H1 (cell line): ENCODE measurements around the gene DOCK8. TPM values are rescaled to one million over a fixed set of nuclear protein-coding genes. Genes with fewer than 3 reads are reported as not detected.
"Not testable (repeated sequence)": the region's sequence is repeated elsewhere in the genome, so short reads cannot be mapped to it uniquely, and the experiment has no call there.

Experiments used
- CTCF ChIA-PET: fragments of 300-600 bp; sonication (Branson Sonifier 250); formaldehyde crosslinking; loops from one replicate; lab custom pipeline; 2021; ENCODE audit not compliant: partially characterized antibody; lab: Charles Lee
- POLR2A ChIA-PET: fragments of 300-600 bp; sonication (Branson Sonifier 250); formaldehyde crosslinking; loops from one replicate; lab custom pipeline; 2021; ENCODE audit warnings: inconsistent platforms; ENCODE audit not compliant: partially characterized antibody; lab: Charles Lee
- DNase-seq, 2 experiments: peaks; one replicate each; pipeline versions ENCODE4 v3.0.0 to v3.0.0-alpha.2; 2010 to 2022; ENCODE audit warnings: low spot score in 2 of 2, low read depth in 1 of 2, mixed read lengths in 1 of 2
- FAIRE-seq: peaks from 2 replicates; lab custom pipeline; 2011; peaks lifted over from hg19 to GRCh38; lab: Jason Lieb, UNC
- H2AFZ ChIP-seq: 2 replicates; pipeline ENCODE4 v1.8.1; 2012; ENCODE audit warnings: low read length, inconsistent platforms
- H2AK5ac ChIP-seq: 2 replicates; pipeline ENCODE4 v1.6.1; 2013; ENCODE audit warnings: low read depth, low read length
- H2BK120ac ChIP-seq: replicated peaks from 2 replicates; pipeline ENCODE3; 2013; ENCODE audit warnings: low read depth, low read length, inconsistent platforms
- H2BK12ac ChIP-seq: 2 replicates; pipeline ENCODE4 v1.6.1; 2013; ENCODE audit warnings: low read depth, low read length
- H2BK15ac ChIP-seq: 2 replicates; pipeline ENCODE4 v1.6.1; 2013; ENCODE audit warnings: low read length
- H2BK20ac ChIP-seq: 2 replicates; pipeline ENCODE4 v1.6.1; 2013; ENCODE audit warnings: low read length
- H2BK5ac ChIP-seq: 2 replicates; pipeline ENCODE4 v1.6.1; 2013; ENCODE audit warnings: low read depth, low read length
- H3K14ac ChIP-seq: 2 replicates; pipeline ENCODE4 v1.6.1; 2013; ENCODE audit warnings: inconsistent platforms; ENCODE audit not compliant: insufficient read length
- H3K18ac ChIP-seq: 2 replicates; pipeline ENCODE4 v1.6.1; 2013; ENCODE audit warnings: low read length; ENCODE audit errors: extremely low read depth
- H3K23ac ChIP-seq: 2 replicates; pipeline ENCODE4 v1.6.1; 2013; ENCODE audit warnings: inconsistent platforms; ENCODE audit not compliant: insufficient read length
- H3K23me2 ChIP-seq: 2 replicates; pipeline ENCODE4 v1.6.1; 2013; ENCODE audit warnings: low read depth, low read length
- H3K27ac ChIP-seq: 2 replicates; pipeline ENCODE4 v1.6.1; 2011; ENCODE audit warnings: low read depth, low read length, inconsistent platforms
- H3K27me3 ChIP-seq, 4 experiments: replicated peaks in 1 of 4; 1 replicate in 1 of 4; 2 replicates in 3 of 4; pipeline versions ENCODE4 v1.6.1 to v1.8.1; 2011 to 2013; ENCODE audit warnings: low read length in 3 of 4, mild to moderate bottlenecking in 3 of 4, inconsistent platforms in 2 of 4, mixed read lengths in 2 of 4, moderate library complexity in 1 of 4; ENCODE audit not compliant: control insufficient read depth in 3 of 4, insufficient read depth in 3 of 4; ENCODE audit errors: extremely low read depth in 1 of 4
- H3K36me3 ChIP-seq, 4 experiments: 2 replicates each; pipeline versions ENCODE4 v1.6.1 to v1.8.1; 2011 to 2013; ENCODE audit warnings: mild to moderate bottlenecking in 4 of 4, low read length in 3 of 4, moderate library complexity in 2 of 4, control low read depth in 1 of 4, inconsistent platforms in 1 of 4; ENCODE audit not compliant: insufficient read depth in 4 of 4, control insufficient read depth in 2 of 4
- H3K4ac ChIP-seq: replicated peaks from 2 replicates; pipeline ENCODE3; 2013; ENCODE audit warnings: low read length, low read depth, mixed read lengths, inconsistent platforms; ENCODE audit not compliant: insufficient read length
- H3K4me1 ChIP-seq, 4 experiments: replicated peaks in 1 of 4; 1 replicate in 1 of 4; 2 replicates in 3 of 4; pipeline versions ENCODE4 v1.6.1 to v1.8.1; 2011 to 2013; ENCODE audit warnings: low read length in 3 of 4, inconsistent platforms in 2 of 4, mixed read lengths in 1 of 4; ENCODE audit not compliant: insufficient read depth in 4 of 4, control insufficient read depth in 3 of 4
- H3K4me2 ChIP-seq, 2 experiments: 2 replicates each; pipeline versions ENCODE4 v1.6.1 to v1.8.1; 2011 to 2013; ENCODE audit warnings: low read depth in 2 of 2, low read length in 2 of 2, control low read depth in 1 of 2, inconsistent platforms in 1 of 2, mild to moderate bottlenecking in 1 of 2; ENCODE audit not compliant: insufficient read depth in 1 of 2
- H3K4me3 ChIP-seq, 4 experiments: fragments of 200-600, 300-600 bp in 1 of 4; sonication (generic), shearing (Covaris generic), sonication (Bioruptor Twin) in 1 of 4; 2 replicates each; pipeline versions ENCODE4 v1.5.1 to v1.8.1; 2011 to 2016; ENCODE audit warnings: low read length in 4 of 4, low read depth in 3 of 4, control low read depth in 2 of 4, inconsistent platforms in 2 of 4, mild to moderate bottlenecking in 2 of 4, mixed read lengths in 1 of 4, moderate library complexity in 1 of 4; ENCODE audit not compliant: insufficient read depth in 2 of 4; ENCODE audit errors: extremely low read depth in 1 of 4
- H3K56ac ChIP-seq: replicated peaks from 2 replicates; pipeline ENCODE3; 2013; ENCODE audit warnings: low read depth, mild to moderate bottlenecking, mixed read lengths, low read length, inconsistent platforms; ENCODE audit not compliant: insufficient read length
- H3K79me1 ChIP-seq: 2 replicates; pipeline ENCODE4 v1.6.1; 2013; ENCODE audit warnings: low read depth, low read length, control low read depth
- H3K79me2 ChIP-seq, 2 experiments: 2 replicates each; pipeline versions ENCODE4 v1.6.1 to v1.8.1; 2012 to 2013; ENCODE audit warnings: low read length in 2 of 2, mild to moderate bottlenecking in 2 of 2, inconsistent platforms in 1 of 2; ENCODE audit not compliant: insufficient read depth in 2 of 2, control insufficient read depth in 1 of 2
- H3K9ac ChIP-seq, 4 experiments: replicated peaks in 1 of 4; 1 replicate in 1 of 4; 2 replicates in 3 of 4; pipeline versions ENCODE4 v1.6.1 to v1.8.1; 2011 to 2013; ENCODE audit warnings: low read depth in 3 of 4, low read length in 3 of 4, control low read depth in 2 of 4, mild to moderate bottlenecking in 2 of 4, moderate library complexity in 2 of 4, inconsistent platforms in 1 of 4; ENCODE audit errors: extremely low read depth in 1 of 4
- H3K9me3 ChIP-seq, 2 experiments: 2 replicates each; pipeline versions ENCODE4 v1.6.1 to v1.8.1; 2012 to 2013; ENCODE audit warnings: mild to moderate bottlenecking in 2 of 2, moderate library complexity in 2 of 2, control low read depth in 1 of 2, inconsistent platforms in 1 of 2, low read depth in 1 of 2, low read length in 1 of 2, mixed read lengths in 1 of 2; ENCODE audit not compliant: insufficient read depth in 2 of 2
- H4K20me1 ChIP-seq, 2 experiments: replicated peaks in 1 of 2; 2 replicates each; pipeline versions ENCODE3 to v1.8.1; 2011 to 2013; ENCODE audit warnings: inconsistent platforms in 2 of 2, low read length in 2 of 2, mild to moderate bottlenecking in 1 of 2; ENCODE audit not compliant: insufficient read depth in 2 of 2, control insufficient read depth in 1 of 2
- H4K5ac ChIP-seq: 2 replicates; pipeline ENCODE4 v1.6.1; 2013; ENCODE audit warnings: low read length, low read depth, mixed read lengths, inconsistent platforms; ENCODE audit not compliant: insufficient read length
- H4K8ac ChIP-seq: 2 replicates; pipeline ENCODE4 v1.8.0; 2013; ENCODE audit warnings: mild to moderate bottlenecking, moderate library complexity, low read length, inconsistent platforms; ENCODE audit not compliant: insufficient read depth; ENCODE audit errors: extremely low read depth
- H4K91ac ChIP-seq: replicated peaks from 2 replicates; pipeline ENCODE3; 2013; ENCODE audit warnings: low read length, mixed read lengths, inconsistent platforms; ENCODE audit not compliant: insufficient read length
- WGBS, 2 experiments: shearing (Covaris generic) in 1 of 2; methylation state at CpG; one replicate each; pipeline versions ENCODE4 v1.1.6 to v1.1.7; 2013 to 2015; ENCODE audit warnings: low lambda C conversion rate in 2 of 2, mixed read lengths in 2 of 2, inconsistent platforms in 1 of 2, low coverage in 1 of 2, missing lambda C conversion rate in 1 of 2; ENCODE audit not compliant: insufficient replicate concordance in 2 of 2, insufficient coverage in 1 of 2, insufficient read length in 1 of 2; ENCODE audit errors: extremely low coverage in 1 of 2, missing lambda C conversion rate in 1 of 2; 5-methylcytosine and 5-hydroxymethylcytosine counted together
- polyA plus RNA-seq, 7 experiments: library from polyadenylated mRNA; depleted of rRNA in 3 of 7; stranded (reverse) in 5 of 7; unstranded in 2 of 7; fragments of >200 nt in 5 of 7; fragments of 200-250 nt in 2 of 7; gene quantifications; 1 replicate in 5 of 7; 2 replicates in 1 of 7; 4 replicates in 1 of 7; pipeline versions ENCODE4 v1.2.1 to v1.2.3, GENCODE V29; 2011 to 2013; ENCODE audit warnings: missing spikeins in 2 of 7, mixed read lengths in 2 of 7
- total RNA-seq: library from RNA; stranded (reverse); fragmentation: NEBNext Ultra II Directional; extraction: Animal tissue kit (Norgen Biotek cat#: 25700); gene quantifications from 2 replicates; pipeline ENCODE4 v1.2.1, GENCODE V29; 2021

The DOCK8 gene
- total and polyA plus RNA-seq, 2 of the 8 experiments (the other 6 are each of a cell fraction or from before 2014, with no cell fraction given): 0.57 to 2.0 TPM

DNA sequence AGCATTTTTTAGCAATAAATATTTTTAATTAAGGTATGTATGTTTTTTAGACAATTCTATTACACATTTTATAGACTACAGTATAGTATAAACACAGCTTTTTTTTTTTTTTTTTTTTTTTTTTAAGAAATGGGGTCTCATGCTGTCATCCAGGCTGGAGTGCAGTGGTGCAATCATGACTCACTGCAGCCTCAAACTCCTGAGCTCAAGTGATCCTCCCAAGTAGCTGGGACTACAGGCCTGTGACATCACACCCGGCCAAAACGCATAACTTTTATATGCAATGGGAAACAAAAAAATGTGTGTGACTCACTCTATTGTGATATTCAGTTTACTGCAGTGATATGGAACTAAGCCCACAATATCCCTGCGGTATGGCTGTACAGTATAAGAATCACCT lies 44.9 kb upstream of the DOCK8 start:
- H4K20me1 ChIP-seq, H3K23ac ChIP-seq, FAIRE-seq, H2BK15ac ChIP-seq, H3K18ac ChIP-seq, H2BK20ac ChIP-seq, POLR2A ChIA-PET, H2AFZ ChIP-seq, H3K27ac ChIP-seq, H3K36me3 ChIP-seq, H3K9ac ChIP-seq, H3K23me2 ChIP-seq, H2BK12ac ChIP-seq, H3K9me3 ChIP-seq, H4K8ac ChIP-seq, H4K91ac ChIP-seq, H3K27me3 ChIP-seq, H3K56ac ChIP-seq, CTCF ChIA-PET, H4K5ac ChIP-seq, H3K4me1 ChIP-seq, H3K14ac ChIP-seq, DNase-seq, H2AK5ac ChIP-seq, H3K79me2 ChIP-seq, H2BK5ac ChIP-seq, H3K4me3 ChIP-seq, H2BK120ac ChIP-seq, H3K4me2 ChIP-seq, H3K79me1 ChIP-seq, H3K4ac ChIP-seq: not testable (repeated sequence)
- no CpG with 5 or more reads among the region's 3 CpGs for whole genome bisulfite sequencing, 2 experiments

DNA sequence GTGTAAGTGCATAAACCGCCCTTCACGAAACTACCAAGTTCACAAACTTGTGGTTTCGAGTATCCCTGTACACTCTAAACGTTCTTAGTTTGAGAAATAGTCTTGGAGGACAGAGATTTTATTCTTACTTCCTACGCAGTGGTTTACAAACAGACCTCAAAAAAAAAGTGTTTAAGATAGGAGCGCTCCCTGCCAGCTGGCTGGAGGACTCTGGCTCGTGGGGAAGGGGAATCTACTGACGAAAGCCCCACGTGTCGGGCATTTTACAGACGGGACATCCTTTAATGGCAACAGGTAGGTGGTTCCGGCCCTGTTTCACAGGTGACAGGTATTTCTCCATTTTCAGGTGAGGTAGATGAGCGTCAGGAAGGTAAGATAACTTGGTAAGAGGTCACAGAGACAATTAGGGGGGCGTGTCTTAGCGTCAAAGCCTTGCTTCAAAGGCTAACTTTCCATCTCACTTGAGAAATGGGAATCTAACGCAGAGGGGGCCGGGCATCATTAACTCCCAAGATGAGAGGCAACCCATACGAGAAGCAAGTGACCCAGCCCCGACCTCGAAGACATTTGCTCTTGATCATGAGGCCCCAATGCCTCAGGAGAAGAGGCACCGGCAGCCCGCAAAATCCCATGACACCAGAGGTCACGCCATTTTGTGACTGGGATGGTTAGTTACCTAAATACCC lies 36.4 kb upstream of the DOCK8 start:
- H3K23ac ChIP-seq, H4K8ac ChIP-seq, H2AFZ ChIP-seq, H3K56ac ChIP-seq, H4K20me1 ChIP-seq, FAIRE-seq, H2BK20ac ChIP-seq, H3K4me1 ChIP-seq, H3K14ac ChIP-seq, H2BK5ac ChIP-seq, H3K27ac ChIP-seq, H3K9me3 ChIP-seq, H3K9ac ChIP-seq, H3K18ac ChIP-seq, H2BK12ac ChIP-seq, CTCF ChIA-PET, H3K79me2 ChIP-seq, H4K91ac ChIP-seq, H3K23me2 ChIP-seq, H3K27me3 ChIP-seq, H2AK5ac ChIP-seq, H3K79me1 ChIP-seq, H2BK120ac ChIP-seq, POLR2A ChIA-PET, H3K4ac ChIP-seq, H3K36me3 ChIP-seq, H2BK15ac ChIP-seq, H4K5ac ChIP-seq, DNase-seq: not testable (repeated sequence)
- 5% methylated on average over 12 of the region's 23 CpGs; no CpG with 5 or more reads in 1 of the 2 experiments for WGBS, 2 experiments
- Histone ChIP-seq H3K4me2 (peak overlapping the region in 1 of 2 experiments; percentile 56; a peak in 2 of 4 replicates), H3K4me3 (peak overlapping the region in 3 of 4 experiments; percentile 23 to 49 (median 36); a peak in 4 of 8 replicates)
